Middle frontal gyrus (tissue), 1 donor: Measurements from ENCODE around the gene TUSC2.

Experiments used
- DNase-seq: peaks from one replicate; pipeline ENCODE4 v3.0.0-alpha.2; 2015; ENCODE audit warnings: low spot score; ENCODE audit errors: extremely low spot score

TUSC2 gene

GRCh38 chr3:50354850-50355249, 26.8 kb upstream of the TUSC2 start:
- DNase-seq: no peak

DNA sequence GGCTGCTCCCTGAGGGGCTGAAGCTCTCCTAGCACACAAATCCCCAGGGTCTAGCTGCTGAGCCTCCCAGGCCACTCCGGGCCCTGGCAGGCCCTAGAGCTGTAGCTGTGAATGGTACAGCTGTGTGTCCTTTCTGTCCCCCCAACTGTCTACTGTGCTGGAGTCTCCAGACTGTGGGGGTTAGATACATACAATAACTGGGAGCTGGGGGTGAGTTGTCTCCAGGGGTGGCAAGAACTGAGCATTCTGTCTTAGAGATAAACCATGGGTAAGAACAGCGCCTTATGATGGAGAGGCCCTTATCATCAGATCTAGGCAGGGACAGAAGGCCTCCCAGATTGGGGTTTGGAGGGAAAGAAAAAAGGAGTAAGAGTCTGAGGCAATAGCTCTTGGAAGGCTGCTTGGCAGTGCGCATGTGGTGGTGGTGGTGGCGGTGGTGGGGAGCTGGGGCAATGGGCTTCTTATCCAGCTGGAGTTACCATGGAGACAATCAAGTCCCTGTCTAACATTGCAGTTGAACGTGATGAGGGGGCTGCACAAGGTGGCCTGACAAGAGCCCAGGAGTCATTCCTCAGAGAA, 26.3 kb upstream of the TUSC2 start:
- no peak for DNase-seq

- DNase-seq: no peak
Measured at GRCh38 chr3:50353245-50354004, 25.4 kb upstream of the TUSC2 start.

GRCh38 chr3:50352781-50353180, 24.8 kb upstream of the TUSC2 start:
- DNase-seq: no peak

DNA sequence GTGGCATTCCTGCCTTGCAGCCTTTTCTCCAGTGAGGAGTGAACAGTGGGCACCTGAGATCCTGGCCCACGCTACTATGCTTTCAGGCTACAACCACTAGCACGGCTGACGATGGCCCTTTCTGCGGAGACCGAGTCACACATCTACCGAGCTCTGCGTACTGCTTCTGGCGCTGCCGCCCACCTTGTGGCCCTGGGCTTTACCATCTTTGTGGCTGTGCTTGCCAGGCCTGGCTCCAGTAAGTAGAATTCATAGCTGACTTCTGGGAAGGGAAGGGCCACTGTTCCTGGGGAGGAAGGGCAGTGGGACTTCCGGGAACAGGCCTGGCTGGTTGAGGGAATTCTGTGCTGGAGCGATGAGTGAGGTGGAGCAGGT, 23.3 kb upstream of the TUSC2 start:
- DNase-seq: no peak

DNA sequence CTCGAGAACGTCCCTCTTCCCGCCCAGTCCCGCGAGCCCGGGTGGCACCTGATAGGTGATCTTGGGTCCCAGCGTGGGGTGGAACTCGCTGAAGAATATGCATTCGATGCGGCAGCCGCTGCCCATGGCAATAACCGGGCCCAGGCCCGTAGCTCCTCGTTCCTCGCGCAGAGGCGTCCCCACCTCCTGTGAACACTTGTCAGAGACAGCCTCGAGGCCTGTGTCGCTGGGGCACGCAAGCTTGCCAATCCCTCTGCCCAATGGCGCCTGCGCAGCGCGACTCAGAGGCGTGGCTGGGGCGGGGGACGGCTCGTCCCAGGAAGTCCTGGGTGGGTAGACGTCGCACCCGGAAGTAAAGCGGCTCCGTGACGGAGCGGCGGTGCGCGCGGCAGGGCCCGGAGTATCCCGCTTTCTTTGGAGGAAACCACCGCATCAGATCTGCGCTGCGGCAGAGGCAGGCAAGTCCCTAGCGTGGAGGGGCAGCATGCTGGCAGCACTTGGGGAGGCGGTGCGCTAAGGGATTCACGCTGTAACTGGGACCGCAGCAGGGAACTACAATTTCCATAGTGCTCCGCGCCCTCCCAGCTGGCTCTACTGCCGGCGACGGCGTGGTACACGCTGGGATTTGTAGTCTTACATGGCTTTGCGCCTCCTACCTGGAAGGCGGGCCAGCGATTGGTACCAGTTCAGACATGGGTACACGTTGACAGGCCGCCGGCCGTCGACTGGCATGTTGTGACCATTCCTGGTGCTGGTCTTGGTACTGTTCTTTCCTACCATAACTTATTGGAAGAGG, 22.7 kb upstream of the TUSC2 start, which contains the start of the genes CYB561D2 and NPRL2:
TSS of gene CYB561D2 (plus strand) at position 336 of the 796 bp plus-strand sequence. CDS start 572 bp downstream, outside the sequence.
TSS of gene NPRL2 (minus strand) at position 249 of the 796 bp plus-strand sequence. CDS start at position 126, 123 bp downstream.
- peak; percentile 93 for DNase-seq

- no peak for DNase-seq
Measured at GRCh38 chr3:50350213-50350526, 22.1 kb upstream of the TUSC2 start.

DNA sequence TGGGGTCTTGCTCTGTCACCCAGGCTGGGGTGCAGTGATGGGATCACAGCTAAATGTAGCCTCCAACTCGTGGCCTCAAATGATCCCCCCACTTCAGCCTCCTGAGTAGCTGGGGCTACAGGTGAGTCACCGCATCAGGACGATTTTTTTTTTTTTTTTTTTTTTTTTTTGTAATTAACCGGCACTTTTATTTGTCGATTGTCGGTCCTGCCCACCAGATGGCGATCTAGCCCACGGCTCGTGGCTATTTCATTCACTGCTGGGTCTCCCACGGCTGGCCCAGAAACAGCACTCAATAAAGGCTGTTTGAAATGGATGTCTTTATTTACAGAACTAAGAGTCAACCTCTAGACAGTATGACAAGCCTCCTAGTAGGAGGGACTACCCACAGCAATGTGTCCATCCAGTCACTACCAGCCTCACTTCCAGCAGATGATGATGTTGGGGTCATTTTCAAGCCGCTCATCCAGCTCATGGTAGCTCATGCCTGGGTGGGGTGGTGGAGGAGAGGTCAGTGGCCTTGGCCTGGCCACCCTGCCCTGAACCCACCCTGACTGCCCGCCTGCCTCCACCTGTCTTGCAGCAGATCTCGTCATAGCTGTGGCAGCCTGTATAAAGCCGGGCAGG, 19.3 kb upstream of the TUSC2 start:
- DNase-seq: peak; percentile 50

DNA sequence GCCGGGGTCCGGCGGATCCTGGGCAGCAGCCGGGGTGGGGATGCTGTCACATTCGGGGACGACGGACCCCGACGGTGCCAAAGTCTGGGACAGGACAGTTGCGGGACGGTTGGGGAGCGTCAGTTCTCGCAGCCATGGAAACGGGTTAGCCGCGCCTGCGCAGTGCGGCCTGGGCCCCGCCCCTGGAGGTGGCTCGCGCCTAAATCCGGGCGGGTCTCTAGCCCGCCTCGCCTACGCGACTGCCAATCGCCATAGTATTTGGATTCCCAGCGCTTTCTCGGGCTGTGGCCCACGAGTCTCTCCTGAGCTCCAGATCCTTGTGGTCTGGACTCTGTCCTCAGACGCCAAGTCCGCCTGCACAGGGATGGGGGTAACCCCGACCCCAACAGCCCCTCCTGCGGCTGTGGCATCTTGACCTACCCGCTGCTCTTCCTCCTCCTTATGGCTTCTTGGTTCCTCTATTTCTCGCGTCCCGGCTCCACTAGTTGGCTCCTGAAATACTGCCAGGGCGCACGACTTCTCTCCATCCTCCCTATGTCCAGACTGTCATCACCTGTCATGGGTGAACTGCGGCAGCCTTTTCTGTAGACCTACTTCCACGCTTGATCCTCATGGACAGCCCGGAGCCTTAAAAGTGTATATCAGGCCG, 17.7 kb upstream of the TUSC2 start, which contains the start of gene ZMYND10:
TSS of gene ZMYND10 (minus strand) at position 147 of the 649 bp plus-strand sequence. CDS start 153 bp downstream, outside the sequence.
- no peak for DNase-seq

DNA sequence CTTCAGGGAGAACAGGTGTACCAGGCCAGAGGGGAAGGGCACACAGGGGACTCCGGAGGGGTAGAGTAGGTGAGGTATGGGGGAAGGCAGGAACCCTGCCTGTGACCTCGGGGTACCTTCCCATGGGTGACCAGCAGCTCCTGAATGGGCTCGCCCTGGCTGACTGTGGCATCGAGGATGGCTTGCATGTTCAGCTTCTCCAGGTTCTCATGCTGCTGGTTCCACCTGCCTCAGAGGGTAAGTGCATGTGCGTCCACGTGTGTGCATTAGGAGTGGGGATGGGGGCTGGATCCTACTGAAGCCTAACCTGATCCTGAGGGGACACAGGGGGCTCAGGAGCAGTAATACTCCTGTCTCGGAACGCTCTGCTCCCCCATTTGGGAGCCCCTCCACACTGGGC, 17.0 kb upstream of the TUSC2 start:
- no peak for DNase-seq

DNA sequence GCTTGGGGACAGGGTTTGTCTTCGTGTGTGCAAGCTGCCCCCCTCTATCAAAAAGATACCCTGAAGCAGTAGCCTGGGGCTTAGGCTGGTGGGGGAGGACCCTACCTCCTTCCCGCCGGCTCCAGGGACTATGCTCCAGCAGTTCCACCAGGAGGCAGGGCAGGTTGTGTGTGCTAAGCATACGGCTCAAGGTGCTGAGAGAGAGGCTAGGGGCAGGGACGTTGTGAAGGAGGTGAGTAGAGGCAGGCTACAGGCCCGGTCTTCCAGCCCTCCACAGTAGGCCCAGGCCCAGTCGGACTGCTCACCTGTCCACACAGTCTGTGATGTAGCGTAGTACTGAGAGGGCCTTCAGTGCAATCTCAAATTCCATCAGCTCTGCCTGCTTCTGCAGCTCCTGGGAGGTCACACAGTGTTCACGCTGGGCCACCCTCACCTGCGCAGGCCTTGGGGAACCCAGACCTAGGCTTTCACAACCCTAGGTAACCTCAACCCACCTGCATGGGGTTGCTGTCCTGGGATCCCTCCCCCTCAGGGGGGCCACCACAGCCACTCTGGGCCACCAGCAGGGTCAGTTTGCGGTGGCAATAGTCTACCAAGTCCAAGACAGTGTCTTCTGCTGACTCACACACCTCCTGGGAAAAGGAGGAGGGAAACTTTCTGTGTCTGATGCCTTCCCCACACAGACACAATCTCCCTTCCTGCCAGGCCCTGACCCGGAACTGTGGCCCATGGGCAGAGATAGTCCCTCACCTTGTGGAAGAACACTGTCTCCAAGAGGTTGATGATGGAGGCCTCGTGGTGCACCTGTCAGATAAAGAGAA, 15.0 kb upstream of the TUSC2 start:
- no peak for DNase-seq

- DNase-seq: no peak
Measured at GRCh38 chr3:50341996-50342650, 14.1 kb upstream of the TUSC2 start.

- no peak for DNase-seq
Measured at GRCh38 chr3:50341537-50341936, 13.5 kb upstream of the TUSC2 start.

- DNase-seq: no peak
Measured at GRCh38 chr3:50340448-50341329, 12.7 kb upstream of the TUSC2 start, which contains the start of gene RASSF1. Gene RASSF1, minus strand, starts transcription at chr3:50340836. Its CDS starts 31 bp downstream, at chr3:50340805.

DNA sequence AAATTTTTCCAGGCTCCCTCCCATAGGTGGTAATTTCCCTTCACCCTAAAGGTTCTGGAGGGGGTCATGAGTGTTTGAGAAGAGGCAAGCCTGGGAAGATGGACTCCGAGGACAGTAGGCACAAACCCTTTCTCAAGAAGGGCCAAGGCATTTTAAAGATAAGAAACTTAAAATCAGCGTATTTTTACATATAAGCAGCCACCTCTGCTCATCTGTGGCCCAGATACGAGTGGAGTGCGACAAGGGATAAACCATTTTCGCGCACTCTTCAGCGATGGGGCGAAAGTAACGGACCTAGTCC, 12.1 kb upstream of the TUSC2 start:
- DNase-seq: no peak

DNA sequence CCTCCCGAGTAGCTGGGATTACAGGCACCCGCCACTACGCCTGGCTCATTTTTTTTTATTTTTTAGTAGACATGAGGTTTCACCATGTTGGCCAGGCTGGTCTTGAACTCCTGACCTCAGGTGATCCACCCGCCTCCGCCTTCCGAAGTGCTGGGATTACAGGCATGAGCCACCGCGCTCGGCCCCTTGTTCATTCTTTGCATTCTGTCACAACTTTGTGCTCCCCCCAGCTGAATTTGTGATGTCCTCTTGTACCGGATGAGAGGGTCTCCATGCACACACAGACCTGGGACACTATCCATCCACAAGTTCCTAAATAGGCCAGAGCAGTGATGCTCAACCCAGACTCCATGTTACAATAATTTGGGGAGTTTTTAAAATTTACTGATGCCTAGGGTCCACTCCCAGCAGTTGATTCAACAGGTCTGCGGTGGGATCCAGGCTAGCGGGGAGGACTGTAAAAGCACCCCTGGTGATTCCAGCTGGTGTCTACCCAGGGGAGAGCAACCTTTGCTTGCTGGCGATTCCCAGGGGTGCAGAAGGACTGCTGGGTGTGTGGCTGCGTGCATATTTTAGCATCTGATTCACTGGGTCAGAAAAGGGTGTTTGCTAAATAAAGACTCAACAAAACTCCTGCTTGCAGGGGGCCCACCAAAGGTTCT, 11.6 kb upstream of the TUSC2 start:
- DNase-seq: no peak

DNA sequence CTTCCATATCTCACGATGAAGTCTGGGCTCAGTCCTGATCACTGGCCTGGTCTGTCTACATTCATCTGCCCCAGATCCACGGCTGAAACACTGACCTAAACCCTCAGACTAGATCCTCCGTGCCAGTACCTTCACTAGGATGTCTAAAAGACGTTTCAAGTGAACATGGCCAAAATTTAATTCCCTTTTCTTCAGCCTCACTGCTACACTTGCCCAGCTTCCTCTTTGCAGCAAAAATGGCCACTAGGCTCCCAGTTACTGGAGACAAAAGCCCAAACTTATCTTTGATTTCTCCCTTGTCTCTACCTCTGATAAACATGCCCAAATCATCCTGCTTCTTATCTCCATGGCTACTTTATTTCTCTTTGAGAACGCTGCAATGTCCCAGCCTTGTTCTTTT, 10.9 kb upstream of the TUSC2 start:
- DNase-seq: no peak

DNA sequence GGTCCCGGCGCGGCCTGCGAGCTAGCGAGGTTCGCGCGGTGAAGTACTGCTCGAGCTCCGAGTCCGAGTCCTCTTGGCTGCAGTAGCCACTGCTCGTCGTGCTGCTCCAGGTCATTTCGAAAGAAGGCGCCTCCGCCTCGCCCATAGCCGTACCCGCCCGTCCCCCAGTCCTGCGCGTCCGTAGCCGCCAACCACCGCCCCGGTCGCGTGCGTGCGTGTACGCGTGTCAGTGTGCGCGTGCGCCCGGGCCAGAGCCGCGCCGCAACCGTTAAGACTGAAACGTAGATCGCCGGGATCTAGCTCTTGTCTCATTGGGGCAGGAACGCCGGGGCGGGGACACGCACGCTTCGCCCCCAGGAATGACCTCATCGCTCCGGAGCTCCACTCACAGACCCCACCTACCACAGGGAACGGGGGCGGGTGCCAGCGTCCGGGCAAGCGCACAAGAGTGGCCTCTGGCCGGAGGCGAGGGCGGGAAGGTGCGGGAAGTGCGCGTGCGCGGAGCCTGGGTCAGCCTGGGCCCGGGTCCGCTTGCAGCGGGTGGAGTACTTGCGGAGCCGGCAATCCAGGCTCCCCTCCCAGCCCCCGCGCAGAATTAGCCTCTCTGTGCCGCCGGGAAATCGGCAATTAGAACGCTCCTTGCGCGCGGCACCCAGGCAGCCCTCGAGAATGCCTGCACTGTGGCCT, 9.3 kb upstream of the TUSC2 start:
- peak; percentile 93 for DNase-seq
